ENCODE results near the gene EGFR. TPM values are rescaled to one million over a fixed set of nuclear protein-coding genes. Genes with fewer than 3 reads are reported as not detected.
A peak's percentile ranks its signal among the peaks of the same experiment; 100 is the strongest.

Gene EGFR
- total RNA-seq, 4 donors from 2014 or later: 87.2 to 124 (median 94.5) TPM

- TF ChIP-seq CTCF (IDR thresholded peaks at IDR 0.05): no peak
- ATAC-seq (ENCODE audit: low FRiP score): peak; percentile 20
- no peak for DNase-seq (ENCODE audit: low spot score)
These were observed 62.3 kb downstream of the EGFR start for GRCh38 chr7:55081068-55081467.

GRCh38 chr7:55081472-55082227, 62.8 kb downstream of the EGFR start:
- no peak for TF ChIP-seq CTCF (IDR thresholded peaks at IDR 0.05)
- DNase-seq (ENCODE audit: low spot score): no peak
- no peak for ATAC-seq (ENCODE audit: low FRiP score)

- no peak for TF ChIP-seq CTCF (IDR thresholded peaks at IDR 0.05)
- ATAC-seq (ENCODE audit: low FRiP score) (no peak), DNase-seq (ENCODE audit: low spot score) (no peak)
These were observed 63.4 kb downstream of the EGFR start for GRCh38 chr7:55082228-55082603.

- DNase-seq (ENCODE audit: low spot score) (no peak), ATAC-seq (ENCODE audit: low FRiP score) (no peak)
- no peak for TF ChIP-seq CTCF (IDR thresholded peaks at IDR 0.05)
These were observed 64.4 kb downstream of the EGFR start for GRCh38 chr7:55083206-55083605.

- ATAC-seq (ENCODE audit: low FRiP score): no peak
- DNase-seq (ENCODE audit: low spot score): no peak
- TF ChIP-seq CTCF (IDR thresholded peaks at IDR 0.05): no peak
These were observed 65.5 kb downstream of the EGFR start for GRCh38 chr7:55084307-55084706.

GRCh38 chr7:55085511-55086412, 66.9 kb downstream of the EGFR start:
- ATAC-seq (ENCODE audit: low FRiP score) (no peak), DNase-seq (ENCODE audit: low spot score) (no peak)
- TF ChIP-seq CTCF (IDR thresholded peaks at IDR 0.05): no peak

Data from omental fat pad (tissue), 4 donors.